HepG2 (cell line): Measurements from ENCODE around the gene EGR1.
A peak's percentile ranks its signal among the peaks of the same experiment; 100 is the strongest.

Experiments
- NAIF1 ChIP-seq: sonication (generic); formaldehyde crosslinking; IDR thresholded peaks from 2 replicates; pipeline ENCODE4 v1.5.0; 2020; ENCODE audit warnings: mild to moderate bottlenecking, missing genetic modification reagents, borderline replicate concordance
- ZMYM2 ChIP-seq: sonication (generic); formaldehyde crosslinking; IDR thresholded peaks from 2 replicates; pipeline ENCODE4 v1.8.0; 2022; ENCODE audit warnings: mild to moderate bottlenecking, missing genetic modification reagents
- ZNF24 ChIP-seq: fragments of 450-650 bp; IDR thresholded peaks from 2 replicates; pipeline ENCODE4 v1.6.1; 2017; ENCODE audit warnings: antibody characterized with exemption, mild to moderate bottlenecking
- ZNF75D ChIP-seq: sonication (generic); formaldehyde crosslinking; IDR thresholded peaks from 2 replicates; pipeline ENCODE4 v1.8.1; 2023; ENCODE audit warnings: missing genetic modification reagents, mild to moderate bottlenecking, borderline replicate concordance
- TF ChIP-seq, protein P1 (sequence below): sonication (generic); formaldehyde crosslinking; IDR thresholded peaks from 2 replicates; pipeline ENCODE4 v1.4.0; 2020; ENCODE audit warnings: mild to moderate bottlenecking, missing genetic modification reagents
- TF ChIP-seq, protein P2 (sequence below): sonication (generic); formaldehyde crosslinking; IDR thresholded peaks from 2 replicates; pipeline ENCODE4 v1.5.0; 2020; ENCODE audit warnings: mild to moderate bottlenecking, missing genetic modification reagents, moderate library complexity
- TF ChIP-seq, protein P3 (sequence below): IDR thresholded peaks from 2 replicates; pipeline ENCODE4 v1.6.1; 2016; ENCODE audit warnings: low read depth, control low read depth
- TF ChIP-seq, protein P4 (sequence below): sonication (generic); formaldehyde crosslinking; conservative IDR thresholded peaks from 2 replicates; pipeline ENCODE4 v1.4.0; 2020; ENCODE audit warnings: missing genetic modification reagents

DNA sequence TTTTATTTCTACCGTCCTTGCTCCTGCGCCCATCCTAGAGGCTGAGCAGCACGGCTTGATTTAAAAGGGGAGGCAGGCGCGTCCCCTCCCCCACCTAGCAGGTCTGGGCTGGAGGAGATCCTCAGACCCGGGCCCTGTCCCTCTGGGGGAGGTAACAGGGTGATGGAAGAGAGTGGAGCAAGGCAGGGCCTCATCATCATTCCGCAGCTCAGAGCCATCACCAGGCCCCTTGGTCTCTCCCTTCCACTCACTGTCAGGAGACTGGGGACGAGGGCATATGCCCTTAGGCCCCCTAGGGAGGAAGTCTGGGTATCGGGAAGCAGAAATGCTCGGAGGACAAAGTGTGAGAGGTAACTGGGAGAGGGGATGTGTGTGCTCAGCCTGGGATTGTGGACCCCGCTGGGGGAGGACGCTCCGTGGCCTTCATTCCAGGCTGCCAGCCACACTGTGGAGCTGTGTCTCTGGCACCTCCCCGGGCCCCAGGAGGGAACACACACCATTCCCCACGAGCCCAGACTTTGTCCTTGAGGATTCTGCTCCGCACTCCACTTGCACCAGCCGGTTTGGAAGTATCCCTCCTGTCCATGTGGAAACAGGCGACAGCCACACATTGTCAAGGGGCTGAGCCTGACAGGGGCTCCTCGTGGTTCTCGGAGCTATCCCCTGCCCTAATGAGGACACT, 25.7 kb upstream of the EGR1 start:
- TF ChIP-seq, protein P1, sequence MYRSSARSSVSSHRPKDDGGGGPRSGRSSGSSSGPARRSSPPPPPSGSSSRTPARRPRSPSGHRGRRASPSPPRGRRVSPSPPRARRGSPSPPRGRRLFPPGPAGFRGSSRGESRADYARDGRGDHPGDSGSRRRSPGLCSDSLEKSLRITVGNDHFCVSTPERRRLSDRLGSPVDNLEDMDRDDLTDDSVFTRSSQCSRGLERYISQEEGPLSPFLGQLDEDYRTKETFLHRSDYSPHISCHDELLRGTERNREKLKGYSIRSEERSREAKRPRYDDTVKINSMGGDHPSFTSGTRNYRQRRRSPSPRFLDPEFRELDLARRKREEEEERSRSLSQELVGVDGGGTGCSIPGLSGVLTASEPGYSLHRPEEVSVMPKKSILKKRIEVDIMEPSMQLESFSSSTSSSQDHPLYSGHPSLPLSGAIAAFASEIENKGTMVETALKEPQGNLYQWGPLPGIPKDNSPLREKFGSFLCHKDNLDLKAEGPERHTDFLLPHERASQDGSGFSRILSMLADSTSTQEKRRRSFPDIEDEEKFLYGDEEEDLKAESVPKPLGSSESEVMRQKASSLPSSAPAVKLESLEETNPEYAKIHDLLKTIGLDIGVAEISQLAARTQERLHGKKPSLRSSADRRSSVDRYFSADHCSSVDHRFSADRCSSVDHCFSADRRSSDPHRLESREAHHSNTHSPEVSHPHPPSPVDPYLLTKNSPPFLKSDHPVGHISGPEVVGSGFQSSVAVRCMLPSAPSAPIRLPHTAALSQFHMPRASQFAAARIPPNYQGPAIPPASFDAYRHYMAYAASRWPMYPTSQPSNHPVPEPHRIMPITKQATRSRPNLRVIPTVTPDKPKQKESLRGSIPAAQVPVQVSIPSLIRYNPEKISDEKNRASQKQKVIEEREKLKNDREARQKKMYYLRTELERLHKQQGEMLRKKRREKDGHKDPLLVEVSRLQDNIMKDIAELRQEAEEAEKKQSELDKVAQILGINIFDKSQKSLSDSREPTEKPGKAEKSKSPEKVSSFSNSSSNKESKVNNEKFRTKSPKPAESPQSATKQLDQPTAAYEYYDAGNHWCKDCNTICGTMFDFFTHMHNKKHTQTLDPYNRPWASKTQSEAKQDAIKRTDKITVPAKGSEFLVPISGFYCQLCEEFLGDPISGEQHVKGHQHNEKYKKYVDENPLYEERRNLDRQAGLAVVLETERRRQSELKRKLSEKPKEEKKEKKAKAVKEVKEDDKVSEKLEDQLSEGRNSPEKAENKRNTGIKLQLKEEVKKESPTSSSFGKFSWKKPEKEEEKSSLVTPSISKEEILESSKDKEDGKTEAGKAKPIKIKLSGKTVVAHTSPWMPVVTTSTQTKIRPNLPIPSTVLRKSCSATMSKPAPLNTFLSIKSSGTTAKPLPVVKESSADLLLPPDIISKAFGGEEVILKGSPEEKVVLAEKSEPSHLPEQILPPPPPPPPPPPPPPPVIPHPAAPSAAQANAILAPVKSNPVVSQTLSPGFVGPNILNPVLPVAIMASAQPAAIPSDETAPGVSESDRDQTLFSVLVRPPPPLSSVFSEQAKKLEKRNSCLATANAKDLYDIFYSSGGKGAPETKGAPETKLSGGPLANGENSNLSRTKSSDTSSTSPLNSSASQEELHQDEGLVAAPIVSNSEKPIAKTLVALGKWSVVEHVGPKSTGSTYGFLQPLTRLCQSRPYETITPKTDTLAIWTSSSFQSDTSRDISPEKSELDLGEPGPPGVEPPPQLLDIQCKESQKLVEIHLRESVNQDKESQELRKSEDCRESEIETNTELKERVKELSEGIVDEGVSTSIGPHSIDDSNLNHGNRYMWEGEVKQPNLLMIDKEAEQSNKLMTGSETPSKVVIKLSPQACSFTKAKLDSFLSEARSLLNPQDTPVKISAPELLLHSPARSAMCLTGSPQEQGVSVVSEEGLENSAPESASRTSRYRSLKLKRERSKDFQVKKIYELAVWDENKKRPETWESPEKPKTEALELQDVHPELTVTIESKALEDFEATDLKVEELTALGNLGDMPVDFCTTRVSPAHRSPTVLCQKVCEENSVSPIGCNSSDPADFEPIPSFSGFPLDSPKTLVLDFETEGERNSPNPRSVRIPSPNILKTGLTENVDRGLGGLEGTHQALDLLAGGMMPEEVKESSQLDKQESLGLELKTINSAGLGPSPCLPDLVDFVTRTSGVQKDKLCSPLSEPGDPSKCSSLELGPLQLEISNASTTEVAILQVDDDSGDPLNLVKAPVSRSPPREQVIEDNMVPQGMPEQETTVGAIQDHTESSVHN: no peak
- TF ChIP-seq ZNF24: no peak
- TF ChIP-seq ZNF75D (CRISPR knock-in tag): no peak
- TF ChIP-seq, protein P2, sequence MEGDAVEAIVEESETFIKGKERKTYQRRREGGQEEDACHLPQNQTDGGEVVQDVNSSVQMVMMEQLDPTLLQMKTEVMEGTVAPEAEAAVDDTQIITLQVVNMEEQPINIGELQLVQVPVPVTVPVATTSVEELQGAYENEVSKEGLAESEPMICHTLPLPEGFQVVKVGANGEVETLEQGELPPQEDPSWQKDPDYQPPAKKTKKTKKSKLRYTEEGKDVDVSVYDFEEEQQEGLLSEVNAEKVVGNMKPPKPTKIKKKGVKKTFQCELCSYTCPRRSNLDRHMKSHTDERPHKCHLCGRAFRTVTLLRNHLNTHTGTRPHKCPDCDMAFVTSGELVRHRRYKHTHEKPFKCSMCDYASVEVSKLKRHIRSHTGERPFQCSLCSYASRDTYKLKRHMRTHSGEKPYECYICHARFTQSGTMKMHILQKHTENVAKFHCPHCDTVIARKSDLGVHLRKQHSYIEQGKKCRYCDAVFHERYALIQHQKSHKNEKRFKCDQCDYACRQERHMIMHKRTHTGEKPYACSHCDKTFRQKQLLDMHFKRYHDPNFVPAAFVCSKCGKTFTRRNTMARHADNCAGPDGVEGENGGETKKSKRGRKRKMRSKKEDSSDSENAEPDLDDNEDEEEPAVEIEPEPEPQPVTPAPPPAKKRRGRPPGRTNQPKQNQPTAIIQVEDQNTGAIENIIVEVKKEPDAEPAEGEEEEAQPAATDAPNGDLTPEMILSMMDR (CRISPR knock-in tag): no peak; the same call in 1 of the 2 replicates
- no peak for TF ChIP-seq ZMYM2
- TF ChIP-seq, protein P3, sequence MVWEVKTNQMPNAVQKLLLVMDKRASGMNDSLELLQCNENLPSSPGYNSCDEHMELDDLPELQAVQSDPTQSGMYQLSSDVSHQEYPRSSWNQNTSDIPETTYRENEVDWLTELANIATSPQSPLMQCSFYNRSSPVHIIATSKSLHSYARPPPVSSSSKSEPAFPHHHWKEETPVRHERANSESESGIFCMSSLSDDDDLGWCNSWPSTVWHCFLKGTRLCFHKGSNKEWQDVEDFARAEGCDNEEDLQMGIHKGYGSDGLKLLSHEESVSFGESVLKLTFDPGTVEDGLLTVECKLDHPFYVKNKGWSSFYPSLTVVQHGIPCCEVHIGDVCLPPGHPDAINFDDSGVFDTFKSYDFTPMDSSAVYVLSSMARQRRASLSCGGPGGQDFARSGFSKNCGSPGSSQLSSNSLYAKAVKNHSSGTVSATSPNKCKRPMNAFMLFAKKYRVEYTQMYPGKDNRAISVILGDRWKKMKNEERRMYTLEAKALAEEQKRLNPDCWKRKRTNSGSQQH (CRISPR knock-in tag): 0 out of 2 replicates have a peak, but pooled peaks have one; percentile 22
- no peak for TF ChIP-seq NAIF1 (CRISPR knock-in tag)
- TF ChIP-seq, protein P4, sequence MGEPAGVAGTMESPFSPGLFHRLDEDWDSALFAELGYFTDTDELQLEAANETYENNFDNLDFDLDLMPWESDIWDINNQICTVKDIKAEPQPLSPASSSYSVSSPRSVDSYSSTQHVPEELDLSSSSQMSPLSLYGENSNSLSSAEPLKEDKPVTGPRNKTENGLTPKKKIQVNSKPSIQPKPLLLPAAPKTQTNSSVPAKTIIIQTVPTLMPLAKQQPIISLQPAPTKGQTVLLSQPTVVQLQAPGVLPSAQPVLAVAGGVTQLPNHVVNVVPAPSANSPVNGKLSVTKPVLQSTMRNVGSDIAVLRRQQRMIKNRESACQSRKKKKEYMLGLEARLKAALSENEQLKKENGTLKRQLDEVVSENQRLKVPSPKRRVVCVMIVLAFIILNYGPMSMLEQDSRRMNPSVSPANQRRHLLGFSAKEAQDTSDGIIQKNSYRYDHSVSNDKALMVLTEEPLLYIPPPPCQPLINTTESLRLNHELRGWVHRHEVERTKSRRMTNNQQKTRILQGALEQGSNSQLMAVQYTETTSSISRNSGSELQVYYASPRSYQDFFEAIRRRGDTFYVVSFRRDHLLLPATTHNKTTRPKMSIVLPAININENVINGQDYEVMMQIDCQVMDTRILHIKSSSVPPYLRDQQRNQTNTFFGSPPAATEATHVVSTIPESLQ: no peak
